ENCODE data around the gene LGSN. TPM values are rescaled to one million over a fixed set of nuclear protein-coding genes. Genes with fewer than 3 reads are reported as not detected.

LGSN gene
- total and polyA plus RNA-seq, 2 of the 8 experiments (the other 6 are each of a cell fraction or from before 2014, with no cell fraction given): 0.08 TPM; not detected in 1

- no peak overlapping the region for H3K9ac ChIP-seq (replicated peaks in 1 of 4; ENCODE audit: extremely low read depth in 1 of 4, low read depth in 3 of 4, low read length in 3 of 4)
- no peaks in the 10 kb centered on the region for H3K27me3 ChIP-seq (replicated peaks in 1 of 4; ENCODE audit: control insufficient read depth in 3 of 4, extremely low read depth in 1 of 4, insufficient read depth in 3 of 4, low read length in 3 of 4)
- H4K8ac ChIP-seq (ENCODE audit: extremely low read depth, insufficient read depth, low read length): no peak overlapping the region
- no peak overlapping the region for H2AK5ac ChIP-seq (ENCODE audit: low read depth, low read length)
- H3K56ac ChIP-seq (replicated peaks; ENCODE audit: insufficient read length, low read depth, low read length): no peak overlapping the region
- DNase-seq (ENCODE audit: low read depth in 1 of 2, low spot score in 2 of 2) (no peak), FAIRE-seq (no peak)
- H3K18ac ChIP-seq (ENCODE audit: extremely low read depth, low read length): no peak overlapping the region
- H3K4me1 ChIP-seq (replicated peaks in 1 of 4; ENCODE audit: control insufficient read depth in 3 of 4, insufficient read depth in 4 of 4, low read length in 3 of 4): no peaks in the 10 kb centered on the region
- no peak overlapping the region for H2BK120ac ChIP-seq (replicated peaks; ENCODE audit: low read depth, low read length)
- H3K27ac ChIP-seq (ENCODE audit: low read depth, low read length): no peak overlapping the region
- no peak overlapping the region for H3K14ac ChIP-seq (ENCODE audit: insufficient read length)
- H3K36me3 ChIP-seq (ENCODE audit: control insufficient read depth in 2 of 4, insufficient read depth in 4 of 4, low read length in 3 of 4): no peaks in the 10 kb centered on the region
- no peak overlapping the region for H4K5ac ChIP-seq (ENCODE audit: insufficient read length, low read depth, low read length)
- ChIA-PET POLR2A (ENCODE audit: partially characterized antibody) (no interaction called here), CTCF (ENCODE audit: partially characterized antibody) (no interaction called here)
- no peak overlapping the region for H2BK15ac ChIP-seq (ENCODE audit: low read length)
- H3K79me2 ChIP-seq (ENCODE audit: control insufficient read depth in 1 of 2, insufficient read depth in 2 of 2, low read length in 2 of 2): no peaks in the 10 kb centered on the region
- no peak overlapping the region for H3K4ac ChIP-seq (replicated peaks; ENCODE audit: insufficient read length, low read depth, low read length)
- H2BK5ac ChIP-seq (ENCODE audit: low read depth, low read length): no peak overlapping the region
- H4K91ac ChIP-seq (replicated peaks; ENCODE audit: insufficient read length, low read length): no peak overlapping the region
- no peaks in the 10 kb centered on the region for H3K9me3 ChIP-seq (ENCODE audit: insufficient read depth in 2 of 2, low read depth in 1 of 2, low read length in 1 of 2)
- H4K20me1 ChIP-seq (replicated peaks in 1 of 2; ENCODE audit: control insufficient read depth in 1 of 2, insufficient read depth in 2 of 2, low read length in 2 of 2): no peaks in the 10 kb centered on the region
- H3K4me2 ChIP-seq (ENCODE audit: insufficient read depth in 1 of 2, low read depth in 2 of 2, low read length in 2 of 2): no peak overlapping the region
- H3K23ac ChIP-seq (ENCODE audit: insufficient read length): no peak overlapping the region
- H3K23me2 ChIP-seq (ENCODE audit: low read depth, low read length): no peaks in the 10 kb centered on the region
- H3K79me1 ChIP-seq (ENCODE audit: low read depth, low read length): no peaks in the 10 kb centered on the region
- WGBS, 2 experiments (ENCODE audit: extremely low coverage in 1 of 2, insufficient coverage in 1 of 2, insufficient read length in 1 of 2, insufficient replicate concordance in 2 of 2, low coverage in 1 of 2, low lambda C conversion rate in 2 of 2, missing lambda C conversion rate in 1 of 2): 100% methylated on average over 3 of the region's 3 CpGs; no CpG with 5 or more reads in 1 of the 2 experiments
- H3K4me3 ChIP-seq (ENCODE audit: extremely low read depth in 1 of 4, insufficient read depth in 2 of 4, low read depth in 3 of 4, low read length in 4 of 4): no peak overlapping the region
- no peak overlapping the region for H2AFZ ChIP-seq (ENCODE audit: low read length)
- H2BK12ac ChIP-seq (ENCODE audit: low read depth, low read length): no peak overlapping the region
- H2BK20ac ChIP-seq (ENCODE audit: low read length): no peak overlapping the region
- TF ChIP-seq GTF2F1 (IDR thresholded peaks at IDR 0.05; ENCODE audit: borderline replicate concordance, low read depth, low read length) (no peak), POLR2AphosphoS5 (IDR thresholded peaks at IDR 0.05; ENCODE audit: low read depth, low read length) (no peak), CTCF (IDR thresholded peaks at IDR 0.05; ENCODE audit: control extremely low read depth in 1 of 3, insufficient read depth in 1 of 3, low read depth in 1 of 3, low read length in 3 of 3) (no peak), BCL11A (IDR thresholded peaks at IDR 0.05; ENCODE audit: low read depth in 2 of 2, low read length in 2 of 2) (no peak), HDAC2 (IDR thresholded peaks at IDR 0.05; ENCODE audit: borderline replicate concordance in 1 of 2, low read depth in 2 of 2, low read length in 2 of 2) (no peak), USF2 (IDR thresholded peaks at IDR 0.05; ENCODE audit: low read length) (no peak), PHF8 (conservative IDR thresholded peaks at IDR 0.05; ENCODE audit: low read depth, low read length) (no peak), SUZ12 (IDR thresholded peaks at IDR 0.05; ENCODE audit: low read length) (no peak), HDAC6 (IDR thresholded peaks at IDR 0.05; ENCODE audit: low read depth, low read length) (no peak), POLR2A (IDR thresholded peaks at IDR 0.05; ENCODE audit: control extremely low read depth in 1 of 2, low read depth in 2 of 2, low read length in 2 of 2) (no peak), CEBPB (IDR thresholded peaks at IDR 0.05; ENCODE audit: low read depth, low read length) (no peak)
Observed at GRCh38 chr6:63316113-63316512, 3.7 kb downstream of the LGSN start.

All from H1 (cell line).